ENCODE data around the gene NCAPG2. TPM values are rescaled to one million over a fixed set of nuclear protein-coding genes. Genes with fewer than 3 reads are reported as not detected.

NCAPG2 gene
- polyA plus RNA-seq, 3 donors: 1.1 to 3.1 (median 1.7) TPM

GRCh38 chr7:158609313-158609974 lies 95.2 kb downstream of the NCAPG2 start:
- no peaks in the 10 kb centered on the region for H3K4me1 ChIP-seq (ENCODE audit: control insufficient read depth in 1 of 2, insufficient read depth in 2 of 2, low read length in 2 of 2)
- Mint-ChIP-seq H3K9me3 (no peaks in the 10 kb centered on the region), H3K27ac (peak overlapping the region in 6 of 7 donors; percentile 32 to 54 (median 45))

GRCh38 chr7:158607563-158607962 lies 97.0 kb downstream of the NCAPG2 start:
- Histone ChIP-seq H3K9me3 (replicated peaks in 1 of 2; ENCODE audit: control insufficient read depth in 1 of 2, insufficient read depth in 1 of 2, low read length in 2 of 2) (no peaks in the 10 kb centered on the region), H2AFZ (ENCODE audit: insufficient read depth, low read depth, low read length, poor library complexity, severe bottlenecking) (no peak overlapping the region), H3K4me2 (replicated peaks; ENCODE audit: extremely low read depth, low read length, poor library complexity, severe bottlenecking) (no peak overlapping the region), H3K4me3 (replicated peaks in 1 of 3; ENCODE audit: low read depth in 2 of 3, low read length in 3 of 3) (no peak overlapping the region), H3K36me3 (replicated peaks in 1 of 2; ENCODE audit: control insufficient read depth in 1 of 2, insufficient read depth in 2 of 2, low read length in 2 of 2) (peaks cover 5 to 41% of the 10 kb centered on the region in 2 donors), H3K27ac (ENCODE audit: low read depth in 1 of 2, low read length in 2 of 2) (no peak overlapping the region), H3K9ac (ENCODE audit: insufficient read depth, low read length, poor library complexity, severe bottlenecking) (no peak overlapping the region), H3K4me1 (ENCODE audit: control insufficient read depth in 1 of 2, insufficient read depth in 2 of 2, low read length in 2 of 2) (no peaks in the 10 kb centered on the region), H3K79me2 (ENCODE audit: insufficient read depth, low read length) (no peaks in the 10 kb centered on the region), H3K27me3 (ENCODE audit: control insufficient read depth in 2 of 2, insufficient read depth in 2 of 2, low read length in 2 of 2) (no peaks in the 10 kb centered on the region), H4K20me1 (ENCODE audit: insufficient read depth, low read length) (no peaks in the 10 kb centered on the region)
- no peak overlapping the region for H3K4me3 Mint-ChIP-seq
- no peaks in the 10 kb centered on the region for H3K27me3 Mint-ChIP-seq (ENCODE audit: low read depth in 3 of 3)
- WGBS (ENCODE audit: insufficient coverage): 100% methylated on average over 2 of the region's 6 CpGs
- H3K36me3 Mint-ChIP-seq: peaks cover 19 to 57% of the 10 kb centered on the region in 2 donors
- DNase-seq: no peak
- H3K4me1 Mint-ChIP-seq: peaks cover 2% of the 10 kb centered on the region
- H3K9me3 Mint-ChIP-seq: no peaks in the 10 kb centered on the region
- intact Hi-C loops (cut with micrococcal nuclease): no loop called here
- no peak overlapping the region for H3K27ac Mint-ChIP-seq
- no peak for TF ChIP-seq CTCF (IDR thresholded peaks at IDR 0.05)

More at GRCh38 chr7:158609313-158609974, 95.2 kb downstream of the NCAPG2 start:
- Histone ChIP-seq H3K79me2 (ENCODE audit: insufficient read depth, low read length) (no peaks in the 10 kb centered on the region), H4K20me1 (ENCODE audit: insufficient read depth, low read length) (no peaks in the 10 kb centered on the region), H3K27me3 (ENCODE audit: control insufficient read depth in 2 of 2, insufficient read depth in 2 of 2, low read length in 2 of 2) (no peaks in the 10 kb centered on the region), H3K4me2 (replicated peaks; ENCODE audit: extremely low read depth, low read length, poor library complexity, severe bottlenecking) (no peak overlapping the region), H2AFZ (ENCODE audit: insufficient read depth, low read depth, low read length, poor library complexity, severe bottlenecking) (no peak overlapping the region), H3K36me3 (replicated peaks in 1 of 2; ENCODE audit: control insufficient read depth in 1 of 2, insufficient read depth in 2 of 2, low read length in 2 of 2) (peaks cover 5 to 51% of the 10 kb centered on the region in 2 donors), H3K27ac (ENCODE audit: low read depth in 1 of 2, low read length in 2 of 2) (no peak overlapping the region), H3K9me3 (replicated peaks in 1 of 2; ENCODE audit: control insufficient read depth in 1 of 2, insufficient read depth in 1 of 2, low read length in 2 of 2) (no peaks in the 10 kb centered on the region), H3K9ac (ENCODE audit: insufficient read depth, low read length, poor library complexity, severe bottlenecking) (no peak overlapping the region), H3K4me3 (replicated peaks in 1 of 3; ENCODE audit: low read depth in 2 of 3, low read length in 3 of 3) (no peak overlapping the region)
- H3K4me1 Mint-ChIP-seq: peaks cover 2% of the 10 kb centered on the region
- no peaks in the 10 kb centered on the region for H3K27me3 Mint-ChIP-seq (ENCODE audit: low read depth in 3 of 3)
- WGBS (ENCODE audit: insufficient coverage): 60% methylated on average over 7 of the region's 7 CpGs
- peaks cover 19 to 63% of the 10 kb centered on the region in 2 donors for H3K36me3 Mint-ChIP-seq
- DNase-seq: no peak
- intact Hi-C loops (cut with micrococcal nuclease): no loop called here
- no peak for TF ChIP-seq CTCF (IDR thresholded peaks at IDR 0.05)
- H3K4me3 Mint-ChIP-seq: no peak overlapping the region
